ENCODE results near the gene DHRS1.

The DHRS1 gene

GRCh38 chr14:24327303-24327702 is 27.7 kb upstream of the DHRS1 start:
- DNase-seq, result no peak

GRCh38 chr14:24325963-24326362 is 26.4 kb upstream of the DHRS1 start:
- no peak for DNase-seq

DNA sequence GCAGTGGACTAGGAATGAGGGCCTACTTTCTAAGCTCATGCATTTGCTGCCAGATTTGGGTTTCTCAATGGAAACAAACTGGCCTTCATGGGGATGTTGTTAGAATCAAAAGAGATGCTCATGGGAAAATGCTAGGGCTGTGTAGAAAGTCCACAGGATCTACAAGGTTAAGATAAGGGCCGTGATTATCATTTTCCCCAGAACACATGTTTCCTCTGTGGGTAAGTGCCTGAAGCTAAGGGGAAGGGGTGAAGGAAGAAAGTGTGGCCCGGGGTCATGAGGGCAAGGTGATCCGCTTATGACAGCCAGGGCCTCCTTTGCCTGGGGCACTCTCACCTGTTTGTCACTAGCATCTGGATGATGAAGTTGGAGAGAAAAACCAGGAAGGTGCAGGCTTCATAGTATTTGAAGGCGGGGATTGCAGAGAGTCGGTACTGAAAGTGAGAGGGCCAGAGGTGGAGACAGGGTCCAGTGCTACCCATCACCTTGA is 25.5 kb upstream of the DHRS1 start:
- DNase-seq, result no peak

DNA sequence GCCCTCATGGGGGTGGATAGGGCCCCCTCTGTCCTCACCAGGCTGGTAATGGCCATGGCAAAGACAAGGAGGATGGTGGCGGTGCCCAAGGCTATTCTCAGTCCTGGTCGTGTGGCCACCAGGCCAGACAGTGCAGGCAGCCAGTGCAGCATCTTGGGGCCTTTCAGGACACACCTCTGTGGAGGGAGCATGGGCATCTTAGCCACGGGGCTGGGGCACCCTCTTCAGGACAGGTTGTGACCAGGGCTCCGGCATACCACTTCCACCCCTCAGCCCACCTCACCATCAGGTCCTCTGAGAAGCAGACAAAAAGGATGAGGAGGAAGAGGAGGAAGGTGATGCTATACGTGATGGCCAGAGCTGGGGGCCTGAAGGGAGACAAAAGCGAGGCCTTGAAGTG is 24.4 kb upstream of the DHRS1 start:
- no peak for DNase-seq

- DNase-seq, result no peak
These were observed 23.8 kb upstream of the DHRS1 start for GRCh38 chr14:24323341-24323740.

GRCh38 chr14:24322672-24323071 is 23.1 kb upstream of the DHRS1 start:
- DNase-seq, result no peak

DNA sequence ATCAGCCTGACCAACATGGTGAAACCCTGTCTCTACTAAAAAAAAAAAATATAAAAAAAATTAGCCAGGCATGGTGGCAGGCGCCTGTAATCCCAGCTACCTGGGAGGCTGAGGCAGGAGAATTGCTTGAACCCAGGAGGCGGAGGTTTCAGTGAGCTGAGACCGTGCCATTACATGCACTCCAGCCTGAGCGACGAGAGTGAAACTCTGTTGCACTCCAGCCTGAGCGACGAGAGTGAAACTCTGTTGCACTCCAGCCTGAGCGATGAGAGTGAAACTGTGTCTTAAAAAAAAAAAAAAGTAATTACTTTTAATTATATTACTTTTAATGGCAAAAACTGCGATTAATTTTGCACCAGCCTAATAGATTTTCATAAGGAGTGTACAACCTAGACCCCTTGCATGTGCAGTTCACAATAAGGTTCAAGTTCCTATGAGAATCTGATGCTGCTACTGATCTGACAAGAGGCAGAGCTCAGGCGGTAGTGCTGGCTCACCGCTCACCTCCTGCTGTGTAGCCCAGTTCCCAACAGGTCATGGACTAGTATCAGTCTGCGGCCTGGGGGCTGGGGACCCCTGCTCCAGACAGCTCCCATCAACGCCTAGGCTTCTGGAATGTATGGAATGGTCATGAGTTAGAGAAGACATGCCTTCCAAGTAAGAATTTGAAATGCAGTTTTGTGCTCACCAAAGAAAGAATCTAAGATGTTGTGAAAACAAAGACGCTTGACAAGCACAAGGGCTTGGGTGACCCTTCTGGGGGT is 21.8 kb upstream of the DHRS1 start:
- DNase-seq, result no peak

DNA sequence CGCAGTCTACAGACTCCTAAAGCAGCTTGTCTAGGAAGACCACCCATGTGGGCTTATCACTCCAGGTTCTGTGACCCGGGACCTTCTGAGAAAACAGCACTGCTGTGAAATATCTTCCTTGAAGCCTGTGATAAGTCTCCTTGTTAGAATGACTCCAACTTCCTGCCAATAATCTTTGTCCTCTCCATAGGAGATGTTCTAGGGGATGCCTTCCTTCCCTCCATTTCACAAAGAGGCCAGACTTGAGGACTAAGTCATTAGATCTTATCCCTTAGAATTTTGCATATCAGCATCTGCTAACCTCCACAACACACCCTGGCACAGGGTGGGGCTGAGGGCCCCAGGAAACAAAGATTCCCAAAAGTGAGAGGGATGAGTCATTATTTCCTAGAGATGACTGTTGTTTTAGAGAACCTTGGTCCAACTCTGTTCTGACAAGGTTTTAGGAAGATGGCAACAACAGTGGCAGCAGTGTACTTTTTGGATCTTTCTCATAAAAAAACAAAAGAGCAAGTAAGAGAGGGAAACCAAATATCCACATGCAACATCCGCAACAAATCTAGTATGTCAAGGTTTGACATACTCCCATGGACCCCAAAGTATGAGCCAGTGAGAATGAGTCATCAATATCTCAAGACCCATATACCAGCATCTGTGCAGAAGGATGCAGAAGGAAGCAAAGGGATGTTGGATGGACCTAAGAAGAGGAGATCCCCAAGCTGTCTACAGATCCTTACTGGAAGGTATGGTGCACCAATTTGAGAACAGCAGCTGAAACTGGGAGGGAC is 17.8 kb upstream of the DHRS1 start:
- DNase-seq, result no peak

GRCh38 chr14:24316597-24316950 is 17.0 kb upstream of the DHRS1 start:
- DNase-seq, result no peak

DNA sequence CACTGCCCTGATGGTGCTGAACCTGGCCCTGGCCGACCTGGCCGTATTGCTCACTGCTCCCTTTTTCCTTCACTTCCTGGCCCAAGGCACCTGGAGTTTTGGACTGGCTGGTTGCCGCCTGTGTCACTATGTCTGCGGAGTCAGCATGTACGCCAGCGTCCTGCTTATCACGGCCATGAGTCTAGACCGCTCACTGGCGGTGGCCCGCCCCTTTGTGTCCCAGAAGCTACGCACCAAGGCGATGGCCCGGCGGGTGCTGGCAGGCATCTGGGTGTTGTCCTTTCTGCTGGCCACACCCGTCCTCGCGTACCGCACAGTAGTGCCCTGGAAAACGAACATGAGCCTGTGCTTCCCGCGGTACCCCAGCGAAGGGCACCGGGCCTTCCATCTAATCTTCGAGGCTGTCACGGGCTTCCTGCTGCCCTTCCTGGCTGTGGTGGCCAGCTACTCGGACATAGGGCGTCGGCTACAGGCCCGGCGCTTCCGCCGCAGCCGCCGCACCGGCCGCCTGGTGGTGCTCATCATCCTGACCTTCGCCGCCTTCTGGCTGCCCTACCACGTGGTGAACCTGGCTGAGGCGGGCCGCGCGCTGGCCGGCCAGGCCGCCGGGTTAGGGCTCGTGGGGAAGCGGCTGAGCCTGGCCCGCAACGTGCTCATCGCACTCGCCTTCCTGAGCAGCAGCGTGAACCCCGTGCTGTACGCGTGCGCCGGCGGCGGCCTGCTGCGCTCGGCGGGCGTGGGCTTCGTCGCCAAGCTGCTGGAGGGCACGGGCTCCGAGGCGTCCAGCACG is 16.4 kb upstream of the DHRS1 start:
- no peak for DNase-seq

DNA sequence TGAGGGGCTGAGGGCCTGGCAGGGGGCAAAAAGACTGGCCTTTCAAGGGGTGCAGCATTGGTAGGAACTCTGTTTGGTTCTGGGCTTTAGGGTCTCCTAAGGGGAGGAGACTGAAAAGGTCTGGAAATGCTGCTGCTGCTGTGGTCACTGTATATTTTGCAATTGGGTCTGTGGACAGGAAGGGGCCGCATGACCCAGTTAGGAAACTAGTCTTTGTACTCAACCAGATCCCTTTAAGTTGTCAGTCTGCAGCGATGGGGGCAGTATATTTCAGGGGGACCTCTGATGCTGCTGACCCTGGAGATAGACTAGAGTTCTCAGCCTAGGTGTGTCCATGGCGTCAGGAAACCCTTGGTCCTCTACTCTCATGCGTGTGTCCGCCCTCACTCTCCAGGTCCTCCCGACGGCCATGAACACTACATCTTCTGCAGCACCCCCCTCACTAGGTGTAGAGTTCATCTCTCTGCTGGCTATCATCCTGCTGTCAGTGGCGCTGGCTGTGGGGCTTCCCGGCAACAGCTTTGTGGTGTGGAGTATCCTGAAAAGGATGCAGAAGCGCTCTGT is 15.7 kb upstream of the DHRS1 start:
- DNase-seq, result no peak

DNA sequence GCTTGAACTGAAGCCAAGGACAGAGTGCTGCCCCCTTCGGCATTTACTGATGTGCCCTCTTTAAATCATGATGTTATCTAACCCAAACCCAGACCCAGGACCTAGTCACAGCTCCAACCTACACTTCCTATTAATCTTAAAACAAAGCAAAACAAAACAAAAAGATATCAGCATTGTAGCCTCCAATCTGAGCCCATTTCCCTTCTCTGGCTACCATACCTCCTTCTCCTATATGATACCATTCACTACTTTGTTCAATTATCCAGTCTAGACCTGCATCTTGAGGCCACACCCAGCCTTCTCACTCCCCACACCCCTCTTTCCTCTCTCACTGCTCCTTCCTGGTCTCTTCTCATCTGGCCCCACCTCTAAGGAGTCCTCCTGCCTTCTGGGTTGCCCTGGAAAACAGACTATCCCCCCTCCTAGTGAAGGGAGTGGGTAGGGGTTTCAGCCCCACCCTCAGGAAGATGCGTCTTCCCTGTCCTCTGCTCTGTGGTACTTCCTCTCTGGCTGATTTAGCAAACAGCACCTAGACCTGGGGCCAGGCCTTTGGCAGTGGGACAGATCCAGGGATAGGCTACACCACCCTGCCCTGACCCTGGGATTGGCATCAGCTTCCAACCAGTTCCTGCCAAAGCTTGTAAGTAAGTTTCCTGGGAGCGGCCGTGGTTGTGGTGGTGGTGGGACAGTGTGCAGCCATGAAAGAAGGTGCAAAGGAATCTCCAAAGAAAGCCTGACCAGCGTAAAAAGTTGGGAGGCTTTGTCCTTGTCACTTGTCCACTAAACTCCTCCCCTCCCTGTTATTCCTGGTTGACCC is 15.0 kb upstream of the DHRS1 start:
- DNase-seq, result no peak

- no peak for DNase-seq
These were observed 14.3 kb upstream of the DHRS1 start for GRCh38 chr14:24313913-24314312.

DNA sequence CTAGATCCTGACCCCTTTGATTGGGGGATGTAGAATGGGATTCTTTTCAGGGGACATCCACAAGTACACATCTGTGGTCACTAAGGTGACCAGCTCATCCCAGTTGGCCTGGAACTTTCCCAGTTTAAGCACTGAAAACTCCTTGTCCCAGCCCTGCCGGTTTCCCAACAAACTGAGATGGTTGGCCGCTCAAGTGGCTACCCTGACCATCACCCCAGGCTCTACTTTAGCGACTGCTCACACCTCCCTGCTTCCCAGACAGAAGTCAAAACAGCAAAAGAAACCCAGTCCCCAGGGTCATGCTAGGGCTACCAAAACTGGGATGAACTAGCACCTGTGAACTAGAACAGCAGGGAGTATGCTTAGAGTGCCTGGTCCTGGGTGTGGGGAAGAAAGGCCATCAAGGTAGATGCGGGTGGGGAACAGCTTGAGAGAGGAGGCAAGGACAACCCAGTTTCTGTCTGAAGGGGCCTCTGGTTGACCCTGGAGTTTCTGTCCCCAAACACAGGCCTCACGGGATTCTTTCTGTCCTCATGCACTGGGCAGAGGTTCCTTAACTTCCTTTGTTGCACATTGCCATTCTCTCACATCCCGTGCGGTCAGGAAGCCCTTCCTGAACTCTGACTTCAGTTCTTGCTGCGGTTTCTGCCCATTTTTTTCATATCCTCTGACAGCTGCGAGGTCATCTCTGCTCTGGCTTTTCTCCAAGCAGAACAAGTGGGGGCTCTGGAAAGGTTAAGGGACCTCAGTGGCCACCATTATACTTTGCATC is 13.3 kb upstream of the DHRS1 start:
- no peak for DNase-seq

GRCh38 chr14:24311837-24312615 is 12.4 kb upstream of the DHRS1 start:
- DNase-seq, result no peak

GRCh38 chr14:24310646-24311604 is 11.3 kb upstream of the DHRS1 start, which contains the start of gene LTB4R:
TSS of gene LTB4R (plus strand) at chr14:24311502. CDS start at chr14:24315652, 4,150 bp downstream.
- DNase-seq, result peak; percentile 56

- no peak for DNase-seq
These were observed 10.7 kb upstream of the DHRS1 start for GRCh38 chr14:24310265-24310645.

GRCh38 chr14:24309538-24310264 is 10.1 kb upstream of the DHRS1 start, which contains the start of gene LTB4R2:
TSS of gene LTB4R2 (plus strand) at chr14:24310140. CDS start at chr14:24310665, 525 bp downstream.
- DNase-seq, result no peak

Measured in DMS153 (cell line).